Stimulated activated CD8-positive, alpha-beta memory T cell treated with anti-CD3 and anti-CD28 coated beads, Interleukin-12 subunit alpha, Interleukin-12 subunit beta, amount 100 ng/mL, for 4 hours (primary cell): ENCODE measurements around the gene ASB1.

Experiments used
- DNase-seq: peaks from one replicate; pipeline ENCODE4 v3.0.0-alpha.2; 2020; ENCODE audit warnings: low read depth

ASB1 gene

GRCh38 chr2:238494573-238494961, 67.8 kb downstream of the ASB1 start:
- DNase-seq, result no peak

- no peak for DNase-seq
Measured at GRCh38 chr2:238495422-238495821, 68.7 kb downstream of the ASB1 start.

- no peak for DNase-seq
Measured at GRCh38 chr2:238496756-238497609, 70.3 kb downstream of the ASB1 start.

GRCh38 chr2:238497610-238498005, 70.9 kb downstream of the ASB1 start:
- no peak for DNase-seq

- no peak for DNase-seq
Measured at GRCh38 chr2:238498188-238498587, 71.5 kb downstream of the ASB1 start.

GRCh38 chr2:238498691-238499295, 72.1 kb downstream of the ASB1 start:
- DNase-seq, result no peak

GRCh38 chr2:238499731-238500580, 73.2 kb downstream of the ASB1 start:
- DNase-seq, result no peak

GRCh38 chr2:238501311-238501710, 74.6 kb downstream of the ASB1 start:
- no peak for DNase-seq
